LNCAP (cell line): ENCODE data around the gene SNX2.

Experiments
- TF ChIP-seq, protein P1 (sequence below): fragments of 450-650 bp; IDR thresholded peaks from 2 replicates; pipeline ENCODE4 v1.5.1; 2017; ENCODE audit warnings: mild to moderate bottlenecking

Gene SNX2

DNA sequence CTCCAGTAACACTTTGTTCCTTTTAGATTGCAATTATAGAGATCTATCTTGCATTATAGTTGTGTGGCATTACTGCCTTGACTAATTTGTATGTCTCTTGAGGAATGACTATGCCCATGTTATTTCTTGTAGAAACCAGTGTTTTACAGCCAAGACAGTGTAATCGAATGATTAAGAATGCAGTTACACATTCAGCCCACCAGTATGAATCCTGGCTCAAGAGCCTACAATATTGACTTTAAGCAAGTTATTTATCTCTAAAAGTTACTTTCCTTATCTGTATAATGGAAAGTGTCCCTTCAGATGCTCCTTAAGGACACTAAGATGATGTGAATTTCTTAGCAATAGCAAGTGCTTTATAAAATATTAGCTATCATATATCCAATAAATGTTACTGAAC, 60.8 kb downstream of the SNX2 start:
- TF ChIP-seq, protein P1, sequence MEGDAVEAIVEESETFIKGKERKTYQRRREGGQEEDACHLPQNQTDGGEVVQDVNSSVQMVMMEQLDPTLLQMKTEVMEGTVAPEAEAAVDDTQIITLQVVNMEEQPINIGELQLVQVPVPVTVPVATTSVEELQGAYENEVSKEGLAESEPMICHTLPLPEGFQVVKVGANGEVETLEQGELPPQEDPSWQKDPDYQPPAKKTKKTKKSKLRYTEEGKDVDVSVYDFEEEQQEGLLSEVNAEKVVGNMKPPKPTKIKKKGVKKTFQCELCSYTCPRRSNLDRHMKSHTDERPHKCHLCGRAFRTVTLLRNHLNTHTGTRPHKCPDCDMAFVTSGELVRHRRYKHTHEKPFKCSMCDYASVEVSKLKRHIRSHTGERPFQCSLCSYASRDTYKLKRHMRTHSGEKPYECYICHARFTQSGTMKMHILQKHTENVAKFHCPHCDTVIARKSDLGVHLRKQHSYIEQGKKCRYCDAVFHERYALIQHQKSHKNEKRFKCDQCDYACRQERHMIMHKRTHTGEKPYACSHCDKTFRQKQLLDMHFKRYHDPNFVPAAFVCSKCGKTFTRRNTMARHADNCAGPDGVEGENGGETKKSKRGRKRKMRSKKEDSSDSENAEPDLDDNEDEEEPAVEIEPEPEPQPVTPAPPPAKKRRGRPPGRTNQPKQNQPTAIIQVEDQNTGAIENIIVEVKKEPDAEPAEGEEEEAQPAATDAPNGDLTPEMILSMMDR, result no peak

DNA sequence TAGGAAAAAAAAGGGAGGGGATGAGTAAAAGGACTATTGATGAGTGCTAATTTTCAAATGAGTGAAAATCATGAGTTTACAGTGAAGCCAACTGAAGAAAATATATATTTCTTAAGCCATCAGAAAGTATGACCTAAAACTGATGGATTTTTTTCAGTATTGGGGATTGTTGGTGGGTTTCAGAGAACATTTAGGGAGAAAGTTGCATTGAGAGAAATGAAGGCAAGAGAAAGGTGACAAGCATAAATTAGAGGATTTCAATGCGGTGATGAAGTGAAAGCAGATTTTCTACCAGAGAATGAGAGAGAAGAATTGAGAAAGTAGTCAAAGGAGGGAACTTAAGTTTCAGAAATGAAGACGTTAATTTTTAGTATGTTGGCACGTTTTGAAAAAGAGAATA, 62.1 kb downstream of the SNX2 start:
- TF ChIP-seq, protein P1, result no peak

DNA sequence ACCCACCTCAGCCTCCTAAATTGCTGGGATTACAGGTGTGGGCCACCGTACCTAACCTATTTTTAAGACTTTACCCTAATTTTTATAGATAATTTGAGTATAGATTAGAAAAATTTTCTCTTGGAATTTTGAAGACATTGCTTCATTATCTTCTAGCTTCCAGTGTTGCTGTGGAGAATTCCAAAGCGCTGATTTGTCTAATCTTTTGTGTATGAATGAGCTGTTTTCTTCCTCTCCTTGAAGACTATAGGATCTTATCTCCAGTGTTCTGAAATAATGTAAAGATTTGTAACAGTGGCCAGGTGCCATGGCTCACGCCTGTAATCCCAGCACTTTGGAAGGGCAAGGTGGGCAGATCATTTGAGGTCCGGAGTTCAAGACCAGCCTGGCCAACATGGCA, 64.9 kb downstream of the SNX2 start:
- TF ChIP-seq, protein P1, result no peak

DNA sequence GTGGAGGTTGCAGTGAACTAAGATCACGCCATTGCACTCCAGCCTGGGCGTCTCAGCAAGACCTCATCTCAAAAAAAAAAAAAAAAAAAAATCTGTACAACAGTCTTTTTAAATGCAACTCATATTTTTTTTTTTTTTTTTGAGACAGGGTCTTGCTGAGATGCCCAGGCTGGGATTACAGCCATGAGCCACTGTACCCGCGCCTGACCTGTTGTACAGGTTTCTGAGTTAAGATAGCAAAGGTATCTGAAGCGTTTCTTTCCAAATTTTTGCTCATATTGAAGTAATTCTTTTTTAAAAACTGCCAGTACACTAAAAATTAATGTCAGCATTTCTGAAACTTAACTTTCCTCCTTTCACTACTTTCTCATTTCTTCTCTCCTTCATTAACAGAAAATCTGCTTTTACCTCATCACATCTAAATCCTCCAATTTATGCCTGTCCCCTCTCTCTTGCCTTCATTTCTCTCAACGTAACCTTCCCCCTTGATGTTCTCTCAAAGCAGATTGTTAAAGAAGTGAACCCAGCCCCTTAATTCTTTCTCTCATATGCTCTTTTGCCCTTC, 67.2 kb downstream of the SNX2 start:
- TF ChIP-seq, protein P1, result no peak

DNA sequence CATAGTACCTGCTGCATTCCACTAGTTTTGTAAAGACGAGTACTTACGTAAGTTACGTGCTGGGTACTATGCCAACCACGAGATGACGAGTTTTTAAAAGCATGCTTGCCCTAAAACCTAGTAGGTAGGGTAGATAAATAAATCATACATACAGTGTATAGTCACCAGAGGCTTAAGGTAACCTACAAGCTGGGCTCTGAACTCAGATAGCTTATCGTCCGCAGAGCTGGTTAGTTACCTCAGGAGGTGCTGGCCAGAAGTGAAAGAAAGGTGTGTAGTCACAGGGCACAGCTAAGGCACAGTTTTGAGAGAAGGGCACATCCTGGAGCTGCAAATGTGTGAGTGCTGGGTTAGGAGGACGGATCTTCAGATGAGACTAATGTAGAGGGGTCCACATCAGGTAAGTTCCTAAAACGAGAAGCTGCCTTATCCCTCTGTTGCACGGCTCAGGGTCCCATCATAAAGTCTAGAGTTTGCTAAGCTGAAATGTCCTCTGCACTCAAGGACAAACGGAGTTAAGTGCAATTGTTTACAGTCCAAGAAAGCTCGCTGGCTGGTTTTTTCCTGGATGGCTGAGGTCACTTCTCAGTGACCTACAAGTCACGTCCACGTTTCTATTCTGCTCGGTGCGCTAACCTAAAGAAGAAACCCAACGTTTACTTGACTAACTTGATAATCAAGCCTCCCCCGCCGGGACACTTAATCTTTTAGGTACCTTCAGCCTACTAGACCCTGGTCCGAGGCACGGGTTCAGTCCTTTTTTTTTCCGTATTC, 69.4 kb downstream of the SNX2 start:
- TF ChIP-seq, protein P1, result no peak

DNA sequence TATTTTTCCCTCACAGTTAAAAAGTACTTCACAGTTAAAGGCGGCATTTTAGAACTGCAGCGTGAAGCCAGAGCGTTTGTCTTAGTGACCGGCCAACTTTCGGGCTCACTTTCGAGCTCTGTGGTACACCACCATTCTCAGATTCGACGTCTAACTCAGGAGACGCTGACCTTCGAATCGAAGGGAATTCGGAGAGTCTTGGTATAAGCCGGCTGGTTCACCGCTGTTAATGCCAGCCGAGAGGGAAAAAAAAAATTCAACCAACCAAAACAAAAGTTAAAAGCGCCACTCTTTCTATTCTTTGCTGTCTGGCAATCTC, 70.0 kb downstream of the SNX2 start:
- TF ChIP-seq, protein P1, result no peak

DNA sequence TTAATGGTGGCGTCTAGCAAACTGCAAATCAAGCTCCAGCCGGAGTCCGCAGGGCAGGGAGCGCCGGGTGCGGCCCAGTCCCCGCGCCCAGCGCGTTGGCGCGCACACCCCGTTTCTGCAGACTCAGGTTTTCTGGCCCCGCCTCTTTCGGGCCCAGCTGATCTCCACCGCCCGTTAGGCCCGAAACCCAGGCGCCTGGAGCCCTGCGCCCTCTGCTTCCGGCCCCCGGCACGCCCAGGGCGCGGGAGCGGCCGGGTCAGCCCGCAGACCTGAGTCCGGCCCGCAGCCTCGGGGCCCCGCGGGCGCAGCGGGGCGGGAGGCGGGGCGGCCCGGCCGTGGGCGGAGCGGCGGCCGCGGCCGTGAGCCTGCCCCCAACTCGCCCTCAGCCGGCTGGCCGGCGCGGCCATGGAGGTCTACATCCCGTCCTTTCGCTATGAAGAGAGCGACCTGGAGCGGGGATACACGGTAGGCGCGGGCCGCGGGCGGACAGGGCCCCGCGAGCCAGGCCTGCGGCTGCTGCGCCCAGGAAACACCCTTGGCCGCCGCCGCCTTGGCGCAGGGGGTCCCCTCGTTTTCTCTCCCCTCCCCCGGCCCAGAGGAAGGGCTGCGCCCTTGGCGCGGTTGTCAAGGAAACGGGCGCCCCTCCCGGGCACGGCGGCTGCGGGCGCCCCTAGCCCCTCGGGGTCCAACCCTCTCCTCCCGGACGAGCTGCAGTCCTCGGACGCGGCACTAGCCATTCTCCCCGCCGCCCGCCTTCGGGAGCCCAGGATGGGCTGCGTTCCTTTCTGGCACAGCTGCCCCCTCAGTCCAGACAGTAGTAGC, 70.6 kb downstream of the SNX2 start, which contains the start of gene SNX24:
SNX24 (plus strand) TSS at position 385 of the 822 bp plus-strand sequence; CDS start at position 406, 21 bp downstream.
- TF ChIP-seq, protein P1, result no peak
